NCI-H1417 treated with DMSO at 0.1 percent for 48 hours (cell line): Measurements from ENCODE around the gene DESI1.
"Not testable (repeated sequence)": the region's sequence is repeated elsewhere in the genome, so short reads cannot be mapped to it uniquely, and the experiment has no call there.

Source experiments
- DNase-seq: peaks from one replicate; lab custom pipeline; 2025; lab: John Stamatoyannopoulos, UW

The DESI1 gene

GRCh38 chr22:41620589-41621098 lies at the start of gene DESI1:
DESI1 (minus strand) TSS chr22:41621043; CDS start chr22:41620839, 204 bp downstream.
- DNase-seq: no peak

DNA sequence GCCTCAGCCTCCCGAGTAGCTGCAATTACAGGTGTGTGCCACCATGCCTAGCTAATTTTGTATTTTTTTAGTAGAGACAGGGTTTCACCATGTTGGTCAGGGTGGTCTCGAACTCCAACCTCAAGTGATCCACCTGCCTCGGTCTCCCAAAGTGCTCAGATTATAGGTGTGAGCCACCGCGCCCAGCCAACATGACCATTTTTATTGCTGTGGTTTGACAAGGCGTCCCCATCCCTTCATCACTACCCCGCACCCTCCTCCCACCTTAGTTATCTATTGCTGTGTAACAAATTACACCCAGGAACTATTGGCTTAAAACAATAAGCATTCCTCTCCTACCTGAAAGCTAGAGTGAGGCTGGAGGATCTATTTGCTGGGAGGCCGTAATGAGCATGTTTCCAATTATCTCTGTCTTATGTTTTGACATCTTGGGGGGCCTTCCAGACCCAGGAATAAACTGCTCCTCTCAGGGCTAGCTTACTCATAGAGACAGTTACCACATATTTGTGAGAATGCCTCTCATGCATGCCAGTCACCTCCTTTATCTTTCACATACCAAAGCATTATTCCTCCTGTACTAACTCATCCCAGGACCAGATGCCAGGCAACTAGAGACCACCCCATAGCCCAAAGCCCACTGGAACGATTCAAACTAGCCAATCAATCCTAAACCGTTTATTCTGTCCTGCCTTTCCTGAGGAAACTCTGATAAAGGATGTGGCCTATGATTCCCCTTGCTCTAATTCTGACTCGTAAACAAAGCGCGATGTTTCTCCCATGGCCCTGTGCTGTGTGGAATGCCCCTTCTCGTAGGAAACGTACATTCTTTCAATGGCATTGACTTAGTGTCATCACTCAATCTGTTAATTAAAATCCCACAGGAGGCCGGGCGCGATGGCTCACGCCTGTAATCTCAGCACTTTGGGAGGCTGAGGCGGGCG lies 48.4 kb upstream of the DESI1 start:
- DNase-seq: no peak

DNA sequence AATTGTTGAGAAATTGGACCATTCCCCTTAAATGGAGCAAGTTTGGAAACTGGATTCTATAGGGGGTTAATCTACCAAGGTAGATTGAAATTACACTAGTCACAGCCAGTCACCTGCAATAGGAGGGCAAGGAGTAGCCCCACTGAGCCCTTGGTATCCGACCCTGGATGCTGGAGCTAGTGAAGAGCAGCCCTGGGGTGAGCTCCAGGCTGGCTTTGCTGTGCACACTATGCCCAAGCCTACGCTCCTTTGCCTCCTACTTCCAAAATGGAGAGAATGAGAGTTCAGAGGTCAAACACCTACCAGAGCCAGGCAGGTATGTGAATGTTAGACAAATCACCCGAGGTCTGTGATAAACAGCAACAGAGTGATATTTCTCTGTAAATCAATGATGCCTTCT lies 44.1 kb upstream of the DESI1 start:
- DNase-seq: no peak

- no peak for DNase-seq
Observed at GRCh38 chr22:41664490-41664889, 43.6 kb upstream of the DESI1 start.

GRCh38 chr22:41663594-41663993 lies 42.8 kb upstream of the DESI1 start:
- DNase-seq: not testable (repeated sequence)

DNA sequence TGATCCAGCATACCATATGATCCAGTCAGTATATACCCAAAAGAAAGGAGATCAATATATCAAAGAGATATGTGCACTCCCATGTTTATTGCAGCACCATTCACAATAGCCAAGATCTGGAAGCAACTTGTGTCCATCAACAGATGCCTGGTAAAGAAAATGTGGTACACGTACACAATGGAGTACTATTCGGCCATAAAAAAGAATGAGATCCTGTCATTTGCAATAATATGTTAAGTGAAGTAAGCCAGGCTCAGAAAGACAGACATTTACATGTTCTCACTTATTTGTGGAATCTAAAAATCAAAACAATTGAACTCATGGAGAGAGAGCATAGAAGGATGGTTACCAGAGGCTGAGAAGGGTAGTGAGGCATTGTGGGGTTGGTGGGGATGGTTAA lies 40.9 kb upstream of the DESI1 start:
- DNase-seq: no peak

DNA sequence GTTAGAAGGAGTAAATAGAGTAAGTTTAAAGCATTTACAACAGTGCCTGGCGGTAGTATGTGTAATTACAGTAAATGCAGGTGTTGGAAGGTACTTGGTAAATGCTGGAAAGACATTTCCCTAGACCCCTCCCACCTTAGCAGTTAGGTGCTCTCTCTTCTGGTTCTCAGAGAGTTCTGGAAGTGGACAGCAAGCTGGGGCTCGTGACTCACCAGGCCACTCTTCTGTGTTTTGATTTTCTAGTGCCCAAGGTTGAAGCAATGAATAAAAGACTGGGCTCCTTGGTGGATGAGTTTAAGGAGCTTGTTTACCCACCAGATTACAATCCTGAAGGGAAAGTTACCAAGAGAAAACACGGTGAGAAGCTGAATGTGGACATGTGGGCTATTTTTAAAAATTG lies 40.2 kb upstream of the DESI1 start:
- no peak for DNase-seq

GRCh38 chr22:41660416-41660815 lies 39.6 kb upstream of the DESI1 start:
- DNase-seq: no peak

- no peak for DNase-seq
Observed at GRCh38 chr22:41659941-41660340, 39.1 kb upstream of the DESI1 start.

GRCh38 chr22:41658869-41659268 lies 38.0 kb upstream of the DESI1 start:
- DNase-seq: no peak

DNA sequence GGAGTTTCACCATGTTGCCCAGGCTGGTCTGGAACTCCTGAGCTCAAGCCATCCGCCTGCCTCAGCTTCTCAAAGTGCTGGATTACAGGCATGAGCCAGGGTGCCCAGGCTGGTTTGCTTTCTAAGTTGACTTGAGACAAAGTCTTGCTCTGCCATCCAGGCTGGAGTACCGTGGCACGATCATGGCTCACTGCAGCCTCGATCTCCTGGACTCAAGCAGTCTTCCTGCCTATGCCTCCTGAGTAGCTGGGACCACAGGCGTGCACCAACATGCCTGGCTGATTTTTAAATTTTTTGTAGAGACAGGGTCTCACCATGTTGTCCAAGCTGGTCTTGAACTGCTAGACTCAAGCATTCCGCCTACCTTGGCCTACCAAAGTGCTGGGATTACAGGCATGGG lies 36.9 kb upstream of the DESI1 start:
- DNase-seq: no peak

- no peak for DNase-seq
Observed at GRCh38 chr22:41656556-41656955, 35.7 kb upstream of the DESI1 start.

DNA sequence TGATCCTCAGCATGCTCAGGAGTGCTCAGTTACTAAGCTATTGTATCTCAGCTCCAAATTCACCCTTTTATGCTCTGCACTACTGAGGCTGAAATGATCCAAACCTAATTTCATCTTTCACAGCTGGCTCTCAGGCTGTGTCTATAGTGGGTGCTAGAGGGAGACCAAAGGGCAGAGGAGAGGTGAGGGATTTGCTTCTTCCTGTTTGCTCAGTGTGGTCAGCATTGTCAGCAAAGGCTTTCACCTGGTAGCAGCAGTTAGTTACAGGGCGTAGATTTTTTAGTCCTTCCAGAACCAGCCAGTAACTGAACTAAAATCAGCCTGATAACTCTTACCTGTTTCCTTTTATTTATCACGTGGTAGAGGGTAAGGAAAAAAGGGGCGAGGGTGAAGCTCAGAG lies 33.5 kb upstream of the DESI1 start:
- DNase-seq: no peak

- DNase-seq: no peak
Observed at GRCh38 chr22:41650821-41651220, 30.0 kb upstream of the DESI1 start.

GRCh38 chr22:41650229-41650628 lies 29.4 kb upstream of the DESI1 start:
- no peak for DNase-seq

DNA sequence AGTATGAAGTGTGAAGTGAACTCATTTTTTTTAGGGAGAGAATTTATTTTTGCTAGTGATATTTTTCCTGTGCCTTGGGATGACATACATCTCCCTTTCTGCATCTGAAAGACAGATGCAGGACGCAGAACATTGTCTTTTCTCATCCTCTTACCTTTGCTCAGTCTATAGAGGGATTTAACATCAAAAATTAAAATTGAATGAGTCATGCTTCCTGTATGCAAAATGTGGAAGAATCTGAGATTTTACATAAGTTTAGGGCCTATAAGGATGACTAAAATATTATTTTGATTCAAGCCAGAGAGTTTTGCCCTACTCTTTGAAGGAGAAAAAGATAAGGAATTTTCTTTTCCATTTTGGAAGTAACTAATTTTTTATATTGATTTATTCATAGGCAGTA lies 27.6 kb upstream of the DESI1 start:
- DNase-seq: no peak

- DNase-seq: no peak
Observed at GRCh38 chr22:41647771-41648170, 26.9 kb upstream of the DESI1 start.

- DNase-seq: no peak
Observed at GRCh38 chr22:41642331-41643110, 21.7 kb upstream of the DESI1 start.

DNA sequence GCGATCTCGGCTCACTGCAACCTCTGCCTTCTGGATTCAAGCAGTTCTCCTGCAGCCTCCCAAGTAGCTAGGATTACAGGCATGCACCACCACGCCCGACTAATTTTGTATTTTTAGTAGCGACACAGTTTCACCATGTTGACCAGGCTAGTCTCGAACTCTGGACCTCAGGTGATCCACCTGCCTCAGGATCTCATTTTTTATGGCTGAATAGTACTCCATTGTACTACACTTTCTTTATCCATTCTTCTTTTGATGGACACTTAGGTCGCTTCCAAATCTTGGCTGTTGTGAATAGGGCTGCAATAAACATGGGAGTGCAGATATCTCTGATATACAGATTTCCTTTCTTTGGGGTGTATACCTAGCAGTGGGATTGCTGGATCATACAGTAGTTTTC lies 21.0 kb upstream of the DESI1 start:
- no peak for DNase-seq

DNA sequence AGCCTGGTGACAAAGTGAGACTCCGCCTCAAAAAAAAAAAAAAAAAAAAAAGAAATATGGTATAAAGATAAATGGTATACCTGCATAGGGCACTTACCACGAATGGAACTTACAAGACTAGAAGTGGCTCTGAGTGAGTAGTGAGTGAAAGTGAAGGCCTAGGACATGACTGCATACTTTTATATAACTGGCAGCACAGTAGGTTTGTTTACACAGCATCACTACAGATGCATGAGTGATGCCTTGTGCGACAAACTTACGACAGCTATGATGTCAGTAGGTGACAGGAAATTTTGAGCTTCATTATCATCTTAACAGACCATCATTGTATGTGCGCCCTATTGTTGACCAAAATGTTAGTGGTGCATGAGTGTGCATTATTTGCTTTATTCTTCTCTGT lies 17.9 kb upstream of the DESI1 start:
- DNase-seq: no peak

- no peak for DNase-seq
Observed at GRCh38 chr22:41638124-41638523, 17.3 kb upstream of the DESI1 start.

DNA sequence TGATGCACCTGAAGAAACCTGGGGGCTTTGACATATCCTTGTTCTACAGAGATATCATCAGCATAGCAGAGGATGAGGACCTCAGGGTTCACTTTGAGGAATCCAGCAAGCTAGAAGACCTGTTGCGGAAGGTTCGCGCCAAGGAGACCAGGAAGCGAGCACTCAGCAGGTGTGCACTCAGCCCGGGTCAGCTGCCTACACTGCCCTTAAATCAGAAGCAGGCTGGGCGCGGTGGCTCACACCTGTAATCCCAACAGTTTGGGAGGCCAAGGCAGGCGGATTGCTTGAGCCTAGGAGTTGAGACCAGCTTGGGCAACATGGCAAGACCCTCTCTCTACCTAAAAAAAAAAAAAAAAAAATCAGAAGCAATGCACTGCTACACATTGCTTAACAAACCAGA lies 16.8 kb upstream of the DESI1 start:
- not testable (repeated sequence) for DNase-seq

- DNase-seq: no peak
Observed at GRCh38 chr22:41636467-41636866, 15.6 kb upstream of the DESI1 start.
